Loucy (cell line): ENCODE data around the gene DNMT3B.

Source experiments
- H2AFZ ChIP-seq: fragments of 200-600 bp; sonication (generic); 2 replicates; pipeline ENCODE4 v1.6.0; 2016; ENCODE audit warnings: antibody characterized with exemption, mild to moderate bottlenecking, low read length, moderate library complexity
- H3F3A ChIP-seq: fragments of 200-600 bp; 2 replicates; pipeline ENCODE4 v1.6.0; 2016; ENCODE audit warnings: antibody characterized with exemption, low read depth, mild to moderate bottlenecking
- H3K27me3 ChIP-seq: fragments of 200-600 bp; sonication (generic); 2 replicates; pipeline ENCODE4 v1.6.1; 2014; ENCODE audit warnings: low read length, mild to moderate bottlenecking; ENCODE audit not compliant: insufficient read depth, poor library complexity, severe bottlenecking
- H3K36me3 ChIP-seq: fragments of 200-600 bp; sonication (generic); 2 replicates; pipeline ENCODE4 v1.6.1; 2016; ENCODE audit warnings: low read length; ENCODE audit not compliant: insufficient read depth
- H3K4me1 ChIP-seq: fragments of 200-600 bp; sonication (generic); 2 replicates; pipeline ENCODE4 v1.5.1; 2014; ENCODE audit warnings: low read length, mild to moderate bottlenecking; ENCODE audit not compliant: insufficient read depth, poor library complexity, severe bottlenecking
- H3K4me2 ChIP-seq: fragments of 200-600 bp; sonication (generic); 2 replicates; pipeline ENCODE4 v1.6.0; 2014; ENCODE audit warnings: antibody characterized with exemption, low read length, low read depth, mild to moderate bottlenecking; ENCODE audit not compliant: poor library complexity, severe bottlenecking
- H3K4me3 ChIP-seq: fragments of 200-600 bp; sonication (generic); 2 replicates; pipeline ENCODE4 v1.5.1; 2014; ENCODE audit warnings: low read length, mild to moderate bottlenecking, mixed read lengths; ENCODE audit not compliant: poor library complexity, severe bottlenecking
- H3K79me2 ChIP-seq: fragments of 200-600 bp; sonication (generic); 2 replicates; pipeline ENCODE4 v1.6.1; 2014; ENCODE audit warnings: low read length; ENCODE audit not compliant: insufficient read depth
- H3K9ac ChIP-seq: fragments of 200-600 bp; sonication (generic); 2 replicates; pipeline ENCODE4 v1.6.0; 2014; ENCODE audit warnings: mild to moderate bottlenecking, low read depth, low read length, moderate library complexity; ENCODE audit not compliant: poor library complexity, severe bottlenecking
- H3K9me2 ChIP-seq: fragments of 200-600 bp; sonication (generic); replicated peaks from 2 replicates; pipeline ENCODE4 v1.6.1; 2016; ENCODE audit warnings: low read depth, low read length, mixed read lengths
- H3K9me3 ChIP-seq: fragments of 200-600 bp; sonication (generic); 2 replicates; pipeline ENCODE4 v1.6.1; 2014; ENCODE audit warnings: mild to moderate bottlenecking, antibody characterized with exemption, low read length, low read depth; ENCODE audit not compliant: insufficient read depth
- H4K20me1 ChIP-seq: fragments of 200-600 bp; sonication (generic); 2 replicates; pipeline ENCODE4 v1.6.0; 2014; ENCODE audit warnings: antibody characterized with exemption, low read length, mild to moderate bottlenecking; ENCODE audit not compliant: insufficient read depth, poor library complexity, severe bottlenecking
- CTCF ChIP-seq: fragments of 200-600 bp; sonication (generic); conservative IDR thresholded peaks from 2 replicates; pipeline ENCODE4 v1.5.1; 2014; ENCODE audit warnings: mild to moderate bottlenecking, antibody characterized with exemption, low read length
- EZH2phosphoT487 ChIP-seq: fragments of 200-600 bp; IDR thresholded peaks from 2 replicates; pipeline ENCODE4 v1.6.1; 2018; ENCODE audit warnings: antibody characterized with exemption, mild to moderate bottlenecking, moderate library complexity, borderline replicate concordance

DNMT3B gene

GRCh38 chr20:32773855-32774254 is 11.7 kb downstream of the DNMT3B start:
- no peak overlapping the region for H3K9ac ChIP-seq
- no peaks in the 10 kb centered on the region for H3K9me2 ChIP-seq
- H3K4me2 ChIP-seq, result peak overlapping the region; percentile 67
- no peak overlapping the region for H2AFZ ChIP-seq
- H3F3A ChIP-seq, result peaks cover 9% of the 10 kb centered on the region; the same call in 1 of the 2 replicates
- no peaks in the 10 kb centered on the region for H3K9me3 ChIP-seq
- peaks cover 81% of the 10 kb centered on the region for H3K4me1 ChIP-seq
- peaks cover 7% of the 10 kb centered on the region; the same call in 1 of the 2 replicates for H3K36me3 ChIP-seq
- H3K79me2 ChIP-seq, result peaks cover 100% of the 10 kb centered on the region
- peaks cover 79% of the 10 kb centered on the region for H4K20me1 ChIP-seq
- TF ChIP-seq EZH2phosphoT487, result no peak
- no peak for TF ChIP-seq CTCF
- no peaks in the 10 kb centered on the region for H3K27me3 ChIP-seq
- H3K4me3 ChIP-seq, result no peak overlapping the region

GRCh38 chr20:32775336-32775991 is 13.3 kb downstream of the DNMT3B start:
- H3K9ac ChIP-seq, result no peak overlapping the region
- no peaks in the 10 kb centered on the region for H3K9me2 ChIP-seq
- H3K27me3 ChIP-seq, result no peaks in the 10 kb centered on the region
- H3K36me3 ChIP-seq, result peaks cover 22% of the 10 kb centered on the region; the same call in 1 of the 2 replicates
- H3K79me2 ChIP-seq, result peaks cover 100% of the 10 kb centered on the region
- H3K9me3 ChIP-seq, result no peaks in the 10 kb centered on the region
- peak overlapping the region; percentile 66 for H3K4me2 ChIP-seq
- H3F3A ChIP-seq, result peaks cover 9% of the 10 kb centered on the region; the same call in 1 of the 2 replicates
- TF ChIP-seq CTCF (no peak), EZH2phosphoT487 (no peak)
- H3K4me3 ChIP-seq, result no peak overlapping the region
- peaks cover 73% of the 10 kb centered on the region for H3K4me1 ChIP-seq
- H2AFZ ChIP-seq, result no peak overlapping the region
- H4K20me1 ChIP-seq, result peaks cover 86% of the 10 kb centered on the region

- Histone ChIP-seq H3K4me3 (peak overlapping the region; percentile 35), H3K79me2 (peaks cover 100% of the 10 kb centered on the region), H3F3A (peaks cover 5% of the 10 kb centered on the region; the same call in 1 of the 2 replicates), H4K20me1 (peaks cover 75% of the 10 kb centered on the region), H3K9me2 (no peaks in the 10 kb centered on the region), H3K9me3 (no peaks in the 10 kb centered on the region), H3K27me3 (no peaks in the 10 kb centered on the region), H3K9ac (peak overlapping the region; percentile 33), H3K4me1 (peaks cover 54% of the 10 kb centered on the region), H3K36me3 (peaks cover 41% of the 10 kb centered on the region), H2AFZ (no peak overlapping the region), H3K4me2 (peak overlapping the region; percentile 66)
- no peak for TF ChIP-seq CTCF
Observed at GRCh38 chr20:32777177-32777956, 15.2 kb downstream of the DNMT3B start.
